ENCODE measurements around the gene NBPF12.
"Not testable (repeated sequence)": the region's sequence is repeated elsewhere in the genome, so short reads cannot be mapped to it uniquely, and the experiment has no call there.

GRCh38 chr1:147030066-147030653, 92.0 kb downstream of the NBPF12 start:
- not testable (repeated sequence) for TF ChIP-seq GATA2 (IDR thresholded peaks at IDR 0.05; ENCODE audit: insufficient read depth, insufficient read length, low read depth, low read length); MYC (IDR thresholded peaks at IDR 0.05; ENCODE audit: low read depth, low read length); EZH2 (IDR thresholded peaks at IDR 0.05; ENCODE audit: borderline replicate concordance, low read depth, low read length, severe bottlenecking); CTCF (IDR thresholded peaks at IDR 0.05; ENCODE audit: extremely low read depth in 1 of 2, insufficient read depth in 1 of 2, low read depth in 1 of 2, low read length in 2 of 2); JUN (IDR thresholded peaks at IDR 0.05; ENCODE audit: borderline replicate concordance, insufficient read depth, insufficient read length, low read depth); POLR2A (IDR thresholded peaks at IDR 0.05; ENCODE audit: low read depth, low read length); FOS (IDR thresholded peaks at IDR 0.05; ENCODE audit: borderline replicate concordance, insufficient read depth, low read length)

All from endothelial cell of umbilical vein (primary cell).